HL-60/S4 treated with phorbol 12-myristate 13-acetate at 8.2 ng/mL for 4 days and 3 days (cell line): ENCODE measurements around the gene C5AR1.
"Not testable (repeated sequence)": the region's sequence is repeated elsewhere in the genome, so short reads cannot be mapped to it uniquely, and the experiment has no call there.

Experiments
- in situ Hi-C: fragments of 300-500 bp; cut with MboI; formaldehyde crosslinking; loops from 2 replicates; pipeline ENCODE4 v1.15.0; 2022; ENCODE audit warnings: low sequenced_read_pairs

The C5AR1 gene

DNA sequence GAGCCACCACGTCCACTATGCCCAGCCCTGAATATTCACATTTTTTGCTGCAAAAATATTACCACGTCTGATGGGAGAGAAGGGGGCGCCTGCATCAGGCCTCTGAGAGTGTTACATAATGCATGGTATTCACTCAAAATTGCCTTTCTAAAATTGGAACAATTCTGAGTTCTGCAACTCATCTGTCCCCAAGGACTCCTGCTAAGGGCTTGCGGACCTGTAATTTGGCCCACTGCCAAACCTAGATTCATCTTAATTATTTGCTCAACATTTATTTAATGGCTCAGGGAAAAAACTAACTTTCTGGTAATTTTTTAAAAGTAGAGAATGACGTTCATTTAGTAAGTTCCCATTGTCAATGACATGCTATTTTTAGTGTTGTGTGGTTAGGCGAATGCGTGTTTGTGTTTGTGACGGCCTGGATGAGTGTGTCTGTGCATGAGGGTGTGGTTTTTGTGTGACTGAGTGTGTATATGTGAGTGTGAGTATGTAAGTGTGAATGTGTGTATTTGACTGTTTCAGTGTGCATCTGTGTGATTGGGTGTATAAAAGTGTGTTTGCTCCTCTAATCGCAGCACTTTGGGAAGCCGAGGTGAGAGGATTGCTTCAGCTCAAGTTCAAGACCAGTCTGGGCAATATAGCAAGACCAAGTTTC lies 26.1 kb upstream of the C5AR1 start:
- in situ Hi-C loops, result loop anchor here (25.0 kb wide), 1 partner anchor 429 kb away; the partner anchor contains the start of gene EHD2

DNA sequence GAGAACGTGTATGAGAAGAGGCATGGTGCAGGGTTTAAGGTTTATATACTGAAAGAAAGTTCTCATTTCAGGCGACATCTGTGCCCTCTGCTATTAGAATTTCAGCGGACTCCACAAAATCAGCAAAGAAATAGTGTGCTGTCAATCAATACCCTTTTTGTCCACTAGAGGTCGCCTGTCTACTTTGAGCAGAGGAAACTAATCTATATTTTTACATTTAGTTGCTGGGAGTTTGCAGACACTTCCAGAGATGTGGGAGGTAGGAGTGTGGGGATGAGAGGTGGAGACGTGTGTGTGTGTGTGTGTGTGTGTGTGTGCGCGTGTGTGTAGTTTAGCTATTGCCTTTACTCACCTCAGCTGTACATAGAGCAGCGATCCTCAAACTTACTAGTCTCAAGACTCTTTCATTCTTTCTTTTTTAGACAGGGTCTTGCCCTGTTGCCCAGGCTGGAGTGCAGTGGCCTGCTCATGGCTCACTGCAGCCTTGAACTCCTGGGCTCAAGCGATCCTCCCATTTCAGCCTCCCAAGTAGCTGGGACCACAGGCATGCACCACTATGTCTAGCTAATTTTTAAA lies 25.2 kb upstream of the C5AR1 start:
- in situ Hi-C loops, result loop anchor here (25.0 kb wide), 1 partner anchor 428 kb away; the partner anchor contains the start of gene EHD2

DNA sequence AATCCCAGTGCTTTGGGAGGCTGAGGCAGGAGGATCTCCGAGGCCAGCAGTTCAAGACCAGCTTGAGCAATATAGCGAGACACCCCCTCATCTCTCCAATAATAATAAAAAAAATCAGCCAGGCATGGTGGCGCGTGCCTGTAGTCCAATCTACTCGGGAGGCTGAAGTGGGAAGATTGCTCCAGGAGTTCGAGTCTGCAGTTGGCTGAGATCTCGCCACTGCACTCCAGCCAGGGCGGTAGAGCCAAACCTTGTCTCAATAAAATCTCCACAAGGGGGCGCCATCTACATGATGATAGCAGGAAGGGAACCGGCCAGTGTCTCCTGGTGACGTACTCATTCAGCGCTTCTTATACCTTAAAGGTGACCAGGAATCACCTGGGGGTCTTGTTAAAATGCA lies 13.6 kb upstream of the C5AR1 start:
- in situ Hi-C loops, result loop anchor here (10.0 to 25.0 kb wide), 2 partner anchors 109 to 416 kb away; partner anchors contain the start of gene EHD2

DNA sequence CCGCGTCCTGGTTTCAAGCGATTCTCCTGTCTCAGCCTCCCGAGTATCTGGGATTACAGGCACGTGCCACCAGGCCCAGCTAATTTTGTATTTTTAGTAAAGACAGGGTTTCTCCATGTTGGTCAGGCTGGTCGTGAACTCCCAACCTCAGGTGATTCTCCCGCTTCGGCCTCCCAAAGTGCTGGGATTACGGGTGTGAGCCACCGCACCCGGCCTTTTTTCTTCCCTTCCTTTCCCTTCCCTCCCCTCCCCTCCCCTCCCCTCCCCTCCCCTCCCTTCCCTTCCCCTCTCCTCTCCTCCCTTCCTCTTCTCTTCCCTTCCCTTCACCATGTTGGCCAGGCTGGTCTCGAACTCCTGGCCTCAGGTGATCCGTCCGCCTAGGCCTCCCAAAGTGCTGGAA lies 8.8 kb upstream of the C5AR1 start:
- in situ Hi-C loops, result not testable (repeated sequence)

DNA sequence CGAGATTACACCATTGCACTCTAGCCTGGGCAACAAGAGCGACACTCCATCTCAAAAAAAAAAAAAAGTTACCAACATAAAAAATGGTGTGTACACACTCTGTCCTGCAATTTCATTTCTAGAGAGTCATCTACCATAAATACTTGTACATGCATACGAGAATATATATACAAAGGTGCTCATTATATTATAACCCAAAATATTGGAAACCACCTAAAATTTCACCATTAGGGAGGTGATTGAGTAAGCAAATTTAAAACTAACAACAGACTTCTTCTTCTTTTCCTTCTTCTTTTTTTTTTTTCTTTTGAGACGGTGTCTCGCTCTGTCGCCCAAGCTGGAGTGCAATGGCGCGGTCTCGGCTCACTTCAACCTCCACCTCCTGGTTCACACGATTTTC lies 7.4 kb upstream of the C5AR1 start:
- in situ Hi-C loops, result no loop called here

DNA sequence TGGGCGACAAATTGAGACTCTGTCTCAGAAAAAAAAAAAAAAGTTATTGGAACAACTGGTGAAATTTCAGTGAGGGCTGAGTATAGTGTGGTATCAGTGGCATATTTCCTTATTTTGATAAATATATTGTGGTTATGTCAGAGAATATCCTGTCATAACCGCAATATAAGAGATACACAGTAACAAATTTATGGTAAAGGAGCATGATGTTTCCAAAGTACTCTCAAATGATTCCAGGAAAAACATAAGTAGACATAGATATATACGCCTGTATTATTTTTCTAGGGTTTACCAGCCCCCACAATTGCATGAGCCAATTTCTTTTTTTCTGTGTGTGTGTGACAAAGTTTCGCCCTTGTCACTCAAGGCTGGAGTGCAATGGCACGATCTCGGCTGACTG lies 5.7 kb upstream of the C5AR1 start:
- in situ Hi-C loops, result no loop called here

DNA sequence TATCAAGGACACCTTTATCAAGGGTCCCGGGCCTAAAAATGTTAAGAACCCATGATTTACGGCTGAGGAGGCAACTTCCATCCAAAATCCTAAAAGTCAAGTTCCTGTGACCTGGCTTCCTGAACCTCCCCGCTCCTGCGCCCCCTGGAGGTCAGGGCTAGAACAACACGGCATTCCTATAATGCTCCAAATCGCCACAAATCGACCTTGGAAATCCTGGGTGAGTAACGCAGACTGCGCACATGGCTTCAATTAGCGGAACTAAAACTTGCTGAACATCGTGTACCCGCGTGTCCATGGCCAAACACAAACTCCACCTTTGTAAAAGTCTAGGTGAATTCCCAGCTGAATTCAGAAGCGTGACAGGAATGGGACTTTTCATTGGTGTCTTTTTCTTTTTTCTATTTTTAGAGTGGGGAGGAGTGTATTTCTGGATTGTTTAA lies 4.3 kb upstream of the C5AR1 start:
- in situ Hi-C loops, result no loop called here

DNA sequence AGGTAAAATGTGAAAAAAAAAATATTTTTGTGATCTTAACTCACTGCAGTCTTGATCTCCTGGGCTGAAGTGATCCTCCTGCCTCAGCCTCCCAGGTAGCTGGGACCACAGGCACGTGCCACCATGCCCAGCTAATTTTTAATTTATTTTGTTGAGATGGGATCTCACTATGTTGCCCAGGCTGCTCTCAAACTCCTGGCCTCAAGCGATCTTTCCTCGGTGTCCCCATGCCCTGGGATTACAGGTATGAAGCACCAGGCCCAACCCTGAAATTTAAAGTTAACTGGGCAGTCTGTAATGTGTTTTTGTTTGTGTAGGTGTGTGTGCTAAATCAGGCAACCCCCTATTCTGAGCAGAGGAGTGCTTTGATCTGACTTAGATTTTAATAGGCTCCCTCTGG lies 3.4 kb upstream of the C5AR1 start:
- in situ Hi-C loops, result no loop called here

DNA sequence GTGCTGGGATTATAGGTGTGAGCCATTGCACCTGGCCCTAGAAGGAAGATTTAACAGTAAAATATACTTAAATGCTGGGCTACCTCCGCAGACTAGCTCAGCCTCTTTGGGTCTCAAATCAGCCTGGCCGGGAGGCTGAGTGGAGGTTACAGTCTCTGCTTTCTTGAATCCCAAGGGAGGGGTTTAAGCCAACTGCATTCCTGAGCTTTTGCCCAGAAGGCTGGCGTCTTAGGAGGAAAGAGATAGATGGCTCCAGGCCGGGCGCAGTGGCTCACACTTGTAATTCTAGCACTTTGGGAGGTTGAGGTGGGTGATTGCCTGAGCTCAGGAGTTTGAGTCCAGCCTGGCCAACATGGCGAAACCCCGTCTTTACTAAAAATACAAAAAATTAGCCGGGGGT lies 623 bp upstream of the C5AR1 start:
- in situ Hi-C loops, result no loop called here

DNA sequence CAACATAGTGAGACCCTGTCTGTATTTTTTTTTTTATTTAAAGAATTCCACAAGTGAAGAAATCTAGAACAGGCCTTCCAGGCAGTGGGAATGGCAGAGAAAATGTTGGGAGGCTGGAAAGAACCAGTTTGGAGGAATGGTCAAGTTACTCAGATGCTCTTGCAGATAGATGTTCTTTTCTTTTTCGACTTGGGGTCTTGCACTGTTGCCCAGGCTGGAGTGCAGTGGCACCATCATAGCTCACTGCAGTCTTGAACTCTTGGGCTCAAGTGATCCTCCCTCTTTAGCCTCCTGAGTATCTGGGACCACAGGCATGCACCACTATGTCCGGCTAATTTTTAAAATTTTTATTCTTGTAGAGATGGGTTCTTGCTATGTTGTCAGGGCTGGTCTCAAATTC lies 662 bp downstream of the C5AR1 start:
- in situ Hi-C loops, result no loop called here

DNA sequence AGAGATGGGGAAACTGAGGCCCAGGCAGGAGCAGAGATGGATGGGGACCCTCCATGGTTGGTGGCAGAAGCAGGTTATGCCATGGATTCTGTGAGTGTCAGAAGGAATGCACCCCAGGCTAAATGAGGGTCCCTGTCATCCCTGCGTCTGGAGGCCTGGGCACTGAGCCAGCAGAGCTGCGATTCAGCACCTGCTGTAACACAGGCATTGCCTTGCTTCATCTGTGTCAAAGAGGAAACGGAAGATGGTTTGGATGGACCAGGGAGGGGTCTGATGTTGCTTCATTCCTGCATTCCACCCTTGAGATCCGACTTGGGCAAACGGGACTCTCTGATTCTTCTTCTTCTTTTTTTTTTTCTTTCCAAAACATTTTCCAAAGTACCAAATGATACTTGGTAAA lies 1.2 kb downstream of the C5AR1 start:
- in situ Hi-C loops, result no loop called here

DNA sequence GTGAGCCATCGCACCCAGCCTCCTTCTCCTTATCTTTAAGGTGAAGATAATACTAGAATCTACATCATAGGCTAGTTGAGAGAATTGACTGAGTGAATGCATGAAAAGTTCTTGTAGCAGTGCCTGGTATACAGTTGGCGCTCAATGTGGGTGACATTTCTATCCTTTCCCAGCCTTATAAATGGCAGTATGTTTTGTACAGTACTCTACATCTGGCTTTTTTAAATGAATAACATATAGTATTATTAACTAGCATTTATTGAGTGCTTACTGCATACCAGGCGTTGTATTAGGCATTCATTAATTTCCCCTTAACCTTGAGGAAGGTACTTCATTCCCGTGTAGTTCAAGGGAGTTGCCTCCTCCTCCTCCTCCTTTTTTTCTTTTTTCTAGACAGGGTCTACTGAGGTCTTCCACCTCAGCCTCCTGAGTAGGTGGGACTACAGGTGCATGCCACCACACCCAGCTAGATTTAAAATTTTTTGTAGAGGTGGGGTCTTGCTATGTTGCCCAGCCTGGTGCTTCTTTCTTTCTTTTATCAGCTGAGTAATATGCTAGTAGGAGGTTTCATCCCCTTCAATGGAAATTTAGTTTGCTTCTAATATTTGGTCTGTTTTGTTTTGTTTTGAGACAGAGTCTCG lies 2.8 kb downstream of the C5AR1 start:
- in situ Hi-C loops, result no loop called here

DNA sequence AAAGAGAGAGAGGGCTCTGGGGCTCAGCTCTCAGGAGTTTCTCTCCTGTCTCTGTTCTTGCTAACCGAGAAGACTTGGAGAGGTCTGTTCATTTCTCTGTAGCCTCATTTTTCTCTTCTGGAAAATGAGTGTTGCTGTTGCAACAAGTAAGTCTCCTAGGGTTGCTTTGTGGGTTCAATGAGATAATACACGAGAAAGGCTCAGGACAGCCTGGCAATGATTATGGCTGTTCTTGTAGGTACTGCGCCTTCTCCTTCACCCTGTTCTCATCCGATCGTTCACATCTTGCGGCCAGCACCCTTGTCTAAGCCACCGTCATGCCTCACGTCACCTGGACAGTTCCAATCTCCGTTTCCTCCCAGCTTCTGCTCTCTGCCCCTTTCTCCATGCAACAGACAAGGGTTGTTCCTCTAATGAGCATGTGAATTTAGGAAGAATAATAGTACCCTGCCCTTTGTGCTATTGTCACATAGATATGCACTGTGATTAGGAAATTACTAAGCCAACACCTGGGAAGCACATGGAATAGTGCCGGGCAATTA lies 4.2 kb downstream of the C5AR1 start:
- in situ Hi-C loops, result no loop called here

DNA sequence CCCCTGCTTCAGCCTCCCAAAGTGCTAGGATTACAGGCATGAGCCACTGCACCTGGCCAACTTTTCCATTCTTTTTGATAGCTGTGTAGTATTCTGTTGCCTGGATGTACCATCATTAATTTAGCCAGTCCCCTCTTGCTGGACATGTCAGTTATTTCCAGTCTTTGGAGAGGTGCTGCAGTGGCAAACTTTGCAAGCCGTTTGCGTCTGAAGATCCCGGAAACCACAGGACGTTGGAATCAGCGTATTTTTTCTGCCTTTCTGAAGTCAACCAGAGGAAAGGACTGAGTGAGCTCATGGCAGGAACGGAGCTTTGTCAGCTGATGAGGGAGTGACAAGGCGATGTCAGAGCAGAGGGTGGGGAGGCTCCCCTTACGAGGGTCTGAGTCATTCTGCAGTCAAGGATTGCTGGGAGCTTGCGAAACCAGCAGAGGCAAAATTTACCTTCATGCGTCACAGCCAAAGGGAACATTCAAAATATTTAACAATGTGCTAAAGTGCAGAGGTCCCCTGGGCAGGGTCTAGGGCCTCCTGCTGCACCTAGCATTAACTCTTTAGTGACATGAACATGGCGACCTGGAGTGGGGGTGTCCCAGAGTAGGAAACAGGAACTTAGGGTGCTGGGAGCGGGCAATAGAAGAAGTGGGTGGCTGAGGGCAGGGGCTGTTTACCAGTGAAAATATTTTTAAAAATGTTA lies 5.6 kb downstream of the C5AR1 start:
- in situ Hi-C loops, result no loop called here

DNA sequence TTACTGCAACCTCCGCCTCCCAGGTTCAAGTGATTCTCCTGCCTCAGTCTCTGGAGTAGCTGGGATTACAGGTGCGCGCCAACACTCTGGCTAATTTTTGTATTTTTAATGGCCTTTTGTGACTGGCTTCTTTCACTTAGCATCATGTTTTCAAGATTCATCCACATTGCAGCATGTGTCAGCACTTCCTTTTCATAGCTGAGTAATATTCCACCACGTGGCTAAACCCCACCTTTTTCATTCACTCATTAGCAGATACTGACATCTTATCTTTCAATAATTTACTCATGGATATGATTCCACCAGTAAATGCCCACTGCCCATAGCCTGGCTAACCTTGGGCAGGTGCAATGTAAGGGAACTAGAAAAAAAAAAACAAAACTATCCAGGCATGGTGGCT lies 6.9 kb downstream of the C5AR1 start:
- in situ Hi-C loops, result no loop called here

DNA sequence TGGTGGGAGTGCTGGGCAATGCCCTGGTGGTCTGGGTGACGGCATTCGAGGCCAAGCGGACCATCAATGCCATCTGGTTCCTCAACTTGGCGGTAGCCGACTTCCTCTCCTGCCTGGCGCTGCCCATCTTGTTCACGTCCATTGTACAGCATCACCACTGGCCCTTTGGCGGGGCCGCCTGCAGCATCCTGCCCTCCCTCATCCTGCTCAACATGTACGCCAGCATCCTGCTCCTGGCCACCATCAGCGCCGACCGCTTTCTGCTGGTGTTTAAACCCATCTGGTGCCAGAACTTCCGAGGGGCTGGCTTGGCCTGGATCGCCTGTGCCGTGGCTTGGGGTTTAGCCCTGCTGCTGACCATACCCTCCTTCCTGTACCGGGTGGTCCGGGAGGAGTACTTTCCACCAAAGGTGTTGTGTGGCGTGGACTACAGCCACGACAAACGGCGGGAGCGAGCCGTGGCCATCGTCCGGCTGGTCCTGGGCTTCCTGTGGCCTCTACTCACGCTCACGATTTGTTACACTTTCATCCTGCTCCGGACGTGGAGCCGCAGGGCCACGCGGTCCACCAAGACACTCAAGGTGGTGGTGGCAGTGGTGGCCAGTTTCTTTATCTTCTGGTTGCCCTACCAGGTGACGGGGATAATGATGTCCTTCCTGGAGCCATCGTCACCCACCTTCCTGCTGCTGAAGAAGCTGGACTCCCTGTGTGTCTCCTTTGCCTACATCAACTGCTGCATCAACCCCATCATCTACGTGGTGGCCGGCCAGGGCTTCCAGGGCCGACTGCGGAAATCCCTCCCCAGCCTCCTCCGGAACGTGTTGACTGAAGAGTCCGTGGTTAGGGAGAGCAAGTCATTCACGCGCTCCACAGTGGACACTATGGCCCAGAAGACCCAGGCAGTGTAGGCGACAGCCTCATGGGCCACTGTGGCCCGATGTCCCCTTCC lies 10.5 kb downstream of the C5AR1 start:
- in situ Hi-C loops, result no loop called here

DNA sequence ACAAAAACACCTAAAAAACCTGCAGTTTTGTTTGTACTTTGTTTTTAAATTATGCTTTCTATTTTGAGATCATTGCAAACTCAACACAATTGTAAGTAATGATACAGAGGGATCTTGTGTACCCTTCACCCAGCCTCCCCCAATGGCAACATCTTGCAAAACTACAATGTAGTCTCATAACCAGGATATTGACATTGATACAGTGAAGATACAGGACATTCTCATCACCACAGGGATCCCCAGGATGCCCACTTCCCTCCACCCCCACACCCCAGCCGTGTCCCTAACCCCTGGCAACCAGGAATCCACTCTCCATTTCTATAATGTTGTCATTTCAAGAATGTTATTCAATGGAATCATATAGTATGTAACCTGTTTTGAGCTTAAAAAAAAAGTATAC lies 12.0 kb downstream of the C5AR1 start:
- in situ Hi-C loops, result no loop called here

DNA sequence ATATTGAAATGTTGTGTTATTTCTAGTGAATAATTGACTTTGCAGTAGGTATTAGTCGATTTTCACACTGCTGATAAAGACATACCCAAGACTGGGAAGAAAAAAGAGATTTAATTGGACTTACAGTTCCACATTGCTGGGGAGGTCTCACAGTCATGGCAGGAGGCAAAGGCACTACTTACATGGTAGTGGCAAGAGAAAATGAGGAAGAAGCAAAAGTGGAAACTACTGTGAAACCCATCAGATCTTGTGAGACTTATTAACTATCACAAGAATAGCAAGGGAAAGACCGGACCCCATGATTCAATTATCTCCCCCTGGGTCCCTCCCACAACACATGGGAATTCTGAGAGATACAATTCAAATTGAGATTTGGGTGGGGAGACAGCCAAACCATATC lies 12.4 kb downstream of the C5AR1 start:
- in situ Hi-C loops, result no loop called here

DNA sequence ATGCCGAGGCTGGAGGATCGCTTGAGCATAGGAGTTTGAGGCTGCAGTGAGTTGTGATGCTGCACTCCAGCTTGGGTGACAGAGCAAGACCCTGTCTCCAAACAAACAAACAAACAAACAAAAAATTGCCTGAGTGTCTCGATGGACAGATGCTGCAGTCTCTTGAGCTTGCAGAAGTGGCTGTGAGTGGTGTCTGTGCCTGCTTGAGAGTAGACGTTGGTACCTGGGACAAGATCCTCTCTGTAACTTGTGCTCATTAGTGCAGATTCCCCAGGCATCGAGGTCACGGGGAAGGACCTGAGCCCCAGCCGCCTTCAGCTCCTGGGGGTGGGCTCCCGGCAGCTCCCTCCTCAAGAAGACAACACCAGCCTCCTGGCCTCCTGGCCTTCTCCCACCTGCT lies 13.7 kb downstream of the C5AR1 start:
- in situ Hi-C loops, result no loop called here

DNA sequence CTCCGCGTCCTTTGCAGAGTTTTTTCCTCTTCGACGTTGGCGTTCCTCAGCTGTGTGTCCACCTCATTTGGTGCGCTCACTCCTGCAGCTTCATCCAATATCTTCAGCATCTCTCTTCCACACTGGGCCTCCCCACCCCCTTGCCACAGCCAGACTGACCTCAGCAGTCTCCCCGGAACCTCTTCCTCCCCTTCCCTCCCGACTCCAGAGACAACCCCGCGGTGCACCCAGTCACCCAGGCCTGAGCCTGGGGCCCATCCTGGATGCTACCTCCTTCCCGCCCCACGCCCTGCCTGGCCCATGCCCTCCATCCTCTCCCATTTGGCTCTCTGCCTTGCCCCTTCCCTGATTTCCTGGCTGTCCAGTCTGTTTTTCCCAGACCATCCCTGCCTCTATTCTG lies 14.2 kb downstream of the C5AR1 start:
- in situ Hi-C loops, result no loop called here
